Measurements from ENCODE around the gene WDR43.

- TF ChIP-seq EP300 (IDR thresholded peaks at IDR 0.05): no peak
- TF ChIP-seq, protein P1, sequence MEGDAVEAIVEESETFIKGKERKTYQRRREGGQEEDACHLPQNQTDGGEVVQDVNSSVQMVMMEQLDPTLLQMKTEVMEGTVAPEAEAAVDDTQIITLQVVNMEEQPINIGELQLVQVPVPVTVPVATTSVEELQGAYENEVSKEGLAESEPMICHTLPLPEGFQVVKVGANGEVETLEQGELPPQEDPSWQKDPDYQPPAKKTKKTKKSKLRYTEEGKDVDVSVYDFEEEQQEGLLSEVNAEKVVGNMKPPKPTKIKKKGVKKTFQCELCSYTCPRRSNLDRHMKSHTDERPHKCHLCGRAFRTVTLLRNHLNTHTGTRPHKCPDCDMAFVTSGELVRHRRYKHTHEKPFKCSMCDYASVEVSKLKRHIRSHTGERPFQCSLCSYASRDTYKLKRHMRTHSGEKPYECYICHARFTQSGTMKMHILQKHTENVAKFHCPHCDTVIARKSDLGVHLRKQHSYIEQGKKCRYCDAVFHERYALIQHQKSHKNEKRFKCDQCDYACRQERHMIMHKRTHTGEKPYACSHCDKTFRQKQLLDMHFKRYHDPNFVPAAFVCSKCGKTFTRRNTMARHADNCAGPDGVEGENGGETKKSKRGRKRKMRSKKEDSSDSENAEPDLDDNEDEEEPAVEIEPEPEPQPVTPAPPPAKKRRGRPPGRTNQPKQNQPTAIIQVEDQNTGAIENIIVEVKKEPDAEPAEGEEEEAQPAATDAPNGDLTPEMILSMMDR (IDR thresholded peaks at IDR 0.05): no peak
These were observed 33.0 kb downstream of the WDR43 start for GRCh38 chr2:28927469-28927868.

All from sigmoid colon (tissue), 4 donors.